IMR-90 (cell line): ENCODE results near the gene MYADML2. TPM values are rescaled to one million over a fixed set of nuclear protein-coding genes. Genes with fewer than 3 reads are reported as not detected.
A peak's percentile ranks its signal among the peaks of the same experiment; 100 is the strongest.

Experiments
- ATAC-seq: fragments of 200-7000 bp; cut with Tn5 transposase; 2 replicates; pipeline ENCODE4 v1.9.1; 2020; ENCODE audit warnings: low read depth, mild to moderate bottlenecking, moderate library complexity
- BruUV-seq: library from RNA; stranded (reverse); fragments of 400-500 nt; replicated peaks from 2 replicates; lab custom pipeline; 2021; lab: Mats Ljungman, UMichigan
- CTCF ChIA-PET: fragments of 300-600 bp; formaldehyde crosslinking; extraction: SDS; loops from one replicate; lab custom pipeline; 2021; ENCODE audit warnings: antibody characterized with exemption; lab: Yijun Ruan, JAX
- POLR2A ChIA-PET: fragments of 300-600 bp; sonication (Branson Sonifier 250); formaldehyde crosslinking; loops from one replicate; lab custom pipeline; 2022; ENCODE audit warnings: antibody characterized with exemption; ENCODE audit not compliant: unreplicated experiment; lab: Charles Lee
- DNase-seq: peaks from one replicate; pipeline ENCODE4 v3.0.0; 2013
- H2AFZ ChIP-seq: replicated peaks from 2 replicates; pipeline ENCODE3; 2013; ENCODE audit warnings: low read length, mild to moderate bottlenecking; ENCODE audit not compliant: poor library complexity
- H2AK5ac ChIP-seq: 2 replicates; pipeline ENCODE4 v1.6.1; 2013; ENCODE audit warnings: low read depth, low read length, inconsistent platforms
- H2AK9ac ChIP-seq: replicated peaks from 2 replicates; pipeline ENCODE3; 2013; ENCODE audit warnings: mild to moderate bottlenecking, low read depth, low read length, moderate library complexity; ENCODE audit not compliant: poor library complexity
- H2BK120ac ChIP-seq: 2 replicates; pipeline ENCODE4 v1.6.1; 2013; ENCODE audit warnings: low read depth, low read length, inconsistent platforms
- H2BK15ac ChIP-seq: 3 replicates; pipeline ENCODE4 v1.6.1; 2013; ENCODE audit warnings: low read depth, low read length, inconsistent platforms
- H2BK20ac ChIP-seq: 2 replicates; pipeline ENCODE4 v1.6.1; 2013; ENCODE audit warnings: low read depth, mild to moderate bottlenecking, inconsistent platforms, low read length, moderate library complexity
- H2BK5ac ChIP-seq: 2 replicates; pipeline ENCODE4 v1.6.1; 2013; ENCODE audit warnings: mild to moderate bottlenecking, low read depth, low read length, inconsistent platforms; ENCODE audit not compliant: poor library complexity, severe bottlenecking
- H3K14ac ChIP-seq: replicated peaks from 2 replicates; pipeline ENCODE4 v1.6.1; 2013; ENCODE audit warnings: low read depth, low read length, inconsistent platforms
- H3K18ac ChIP-seq: 2 replicates; pipeline ENCODE4 v1.6.1; 2013; ENCODE audit warnings: low read depth, low read length, control low read depth
- H3K23ac ChIP-seq: 2 replicates; pipeline ENCODE4 v1.6.1; 2013; ENCODE audit warnings: low read depth, low read length, inconsistent platforms
- H3K27ac ChIP-seq: 2 replicates; pipeline ENCODE4 v1.5.1; 2013; ENCODE audit warnings: mild to moderate bottlenecking, control low read depth, low read length; ENCODE audit not compliant: insufficient read depth
- H3K27me3 ChIP-seq: 2 replicates; pipeline ENCODE4 v1.6.1; 2013; ENCODE audit warnings: low read length; ENCODE audit not compliant: control insufficient read depth, insufficient read depth
- H3K36me3 ChIP-seq: 2 replicates; pipeline ENCODE4 v1.6.1; 2013; ENCODE audit warnings: low read length, mixed read lengths; ENCODE audit not compliant: control insufficient read depth, insufficient read depth
- H3K4ac ChIP-seq: 2 replicates; pipeline ENCODE4 v1.6.1; 2013; ENCODE audit warnings: low read depth, low read length, inconsistent platforms
- H3K4me1 ChIP-seq: 2 replicates; pipeline ENCODE4 v1.6.1; 2013; ENCODE audit warnings: low read length, mixed read lengths; ENCODE audit not compliant: control insufficient read depth, insufficient read depth
- H3K4me2 ChIP-seq: 2 replicates; pipeline ENCODE4 v1.6.1; 2013; ENCODE audit warnings: low read depth, mild to moderate bottlenecking, control low read depth, low read length, moderate library complexity
- H3K4me3 ChIP-seq: 2 replicates; pipeline ENCODE4 v1.5.1; 2013; ENCODE audit warnings: low read depth, mild to moderate bottlenecking, control low read depth, low read length, moderate library complexity; ENCODE audit not compliant: insufficient read depth
- H3K56ac ChIP-seq: 2 replicates; pipeline ENCODE4 v1.6.1; 2013; ENCODE audit warnings: low read length, inconsistent platforms; ENCODE audit not compliant: insufficient read depth; ENCODE audit errors: extremely low read depth
- H3K79me1 ChIP-seq, 2 experiments: 2 replicates each; pipeline ENCODE4 v1.6.1; 2013; ENCODE audit warnings: low read length in 2 of 2, inconsistent platforms in 1 of 2, low read depth in 1 of 2
- H3K9ac ChIP-seq: 2 replicates; pipeline ENCODE4 v1.6.1; 2013; ENCODE audit warnings: low read depth, low read length, control low read depth
- H3K9me1 ChIP-seq: 2 replicates; pipeline ENCODE4 v1.6.1; 2013; ENCODE audit warnings: low read length, inconsistent platforms; ENCODE audit not compliant: insufficient read depth
- H3K9me3 ChIP-seq: 2 replicates; pipeline ENCODE4 v1.6.1; 2013; ENCODE audit warnings: low read length; ENCODE audit not compliant: control insufficient read depth, insufficient read depth
- H4K20me1 ChIP-seq: 2 replicates; pipeline ENCODE4 v1.6.1; 2013; ENCODE audit warnings: low read length, inconsistent platforms; ENCODE audit not compliant: insufficient read depth
- H4K5ac ChIP-seq: 2 replicates; pipeline ENCODE4 v1.6.1; 2013; ENCODE audit warnings: mild to moderate bottlenecking, low read depth, low read length, control low read depth
- H4K8ac ChIP-seq, 2 experiments: 2 replicates each; pipeline ENCODE4 v1.6.1; 2013; ENCODE audit warnings: low read depth in 2 of 2, low read length in 2 of 2, control low read depth in 1 of 2, inconsistent platforms in 1 of 2
- H4K91ac ChIP-seq: 2 replicates; pipeline ENCODE4 v1.6.1; 2013; ENCODE audit warnings: low read depth, low read length, inconsistent platforms; ENCODE audit not compliant: insufficient read depth
- CHD1 ChIP-seq: IDR thresholded peaks from 2 replicates; pipeline ENCODE4 v1.6.1; 2012; ENCODE audit warnings: low read depth, low read length, improper control_type of control experiment
- WGBS, 2 experiments: methylation state at CpG; one replicate each; pipeline versions ENCODE4 v1.1.5 to v1.1.7; 2013; ENCODE audit warnings: missing lambda C conversion rate in 2 of 2; ENCODE audit not compliant: insufficient read length in 1 of 2; ENCODE audit errors: extremely low coverage in 2 of 2; 5-methylcytosine and 5-hydroxymethylcytosine counted together
- dilution Hi-C: fragments of 300-500 bp; cut with HindIII; formaldehyde crosslinking; loops from one replicate; pipeline ENCODE4 v1.14.3; 2018; ENCODE audit warnings: low sequenced_read_pairs; ENCODE audit not compliant: unreplicated experiment
- in situ Hi-C: fragments of 300-500 bp; cut with MboI; formaldehyde crosslinking; loops from 3 replicates; pipeline ENCODE4 v1.14.3; 2019; ENCODE audit warnings: low sequenced_read_pairs, inconsistent platforms, mixed read lengths
- intact Hi-C: fragments of 100-400 bp; cut with micrococcal nuclease; formaldehyde crosslinking; loops from 2 replicates; pipeline ENCODE4 v1.10.0; 2022
- polyA plus RNA-seq, 3 experiments: library from polyadenylated mRNA; depleted of rRNA; stranded (reverse); fragments of >200 nt; gene quantifications; 2 replicates each; pipeline ENCODE4 v1.2.3, GENCODE V29; 2012; ENCODE audit warnings: low replicate concordance in 1 of 3
- total RNA-seq: library from RNA; depleted of rRNA; stranded (reverse); fragments of >200 nt; gene quantifications from 2 replicates; pipeline ENCODE4 v1.2.3, GENCODE V29; 2012
- TF ChIP-seq, protein P1 (sequence below): fragments of 150-350 bp; IDR thresholded peaks from 2 replicates; pipeline ENCODE4 v1.6.1; 2016; ENCODE audit warnings: low read depth, mild to moderate bottlenecking, low read length, moderate library complexity, borderline replicate concordance

MYADML2 gene
- total and polyA plus RNA-seq, 2 of the 4 experiments (the other 2 are of a cell fraction) = not detected

DNA sequence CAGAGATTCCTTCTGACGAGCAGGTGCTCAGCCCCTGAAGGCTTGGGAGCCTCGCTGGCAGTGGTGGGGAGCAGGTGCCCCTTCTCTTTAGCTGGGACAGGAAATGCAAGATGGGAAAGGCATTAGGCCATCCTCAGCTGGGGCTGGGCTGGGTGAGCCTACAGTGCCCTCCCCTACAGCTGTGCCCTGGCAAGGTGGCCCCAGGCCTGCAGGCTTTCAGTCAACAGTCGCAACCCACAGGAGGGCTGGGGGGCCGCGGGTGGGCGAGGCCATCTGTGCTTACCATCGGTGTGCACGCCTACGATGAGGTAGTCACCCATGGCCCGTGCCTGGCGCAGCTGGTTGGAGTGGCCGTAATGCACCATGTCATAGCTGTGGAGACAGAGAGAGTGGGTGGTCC is 37.8 kb downstream of the MYADML2 start:
- H3K27ac ChIP-seq = no peak overlapping the region
- H3K23ac ChIP-seq = no peak overlapping the region
- H2BK5ac ChIP-seq = no peak overlapping the region
- ChIA-PET POLR2A (no interaction called here), CTCF (no interaction called here)
- H4K20me1 ChIP-seq = peaks cover 14% of the 10 kb centered on the region
- no peaks in the 10 kb centered on the region for H3K27me3 ChIP-seq
- H3K56ac ChIP-seq = no peak overlapping the region
- H4K91ac ChIP-seq = no peak overlapping the region
- no peak overlapping the region for H2AFZ ChIP-seq
- peaks cover 34% of the 10 kb centered on the region for H3K36me3 ChIP-seq
- intact Hi-C loops = no loop called here
- no peak overlapping the region for H3K4me2 ChIP-seq
- H3K4ac ChIP-seq = no peak overlapping the region
- TF ChIP-seq, protein P1, sequence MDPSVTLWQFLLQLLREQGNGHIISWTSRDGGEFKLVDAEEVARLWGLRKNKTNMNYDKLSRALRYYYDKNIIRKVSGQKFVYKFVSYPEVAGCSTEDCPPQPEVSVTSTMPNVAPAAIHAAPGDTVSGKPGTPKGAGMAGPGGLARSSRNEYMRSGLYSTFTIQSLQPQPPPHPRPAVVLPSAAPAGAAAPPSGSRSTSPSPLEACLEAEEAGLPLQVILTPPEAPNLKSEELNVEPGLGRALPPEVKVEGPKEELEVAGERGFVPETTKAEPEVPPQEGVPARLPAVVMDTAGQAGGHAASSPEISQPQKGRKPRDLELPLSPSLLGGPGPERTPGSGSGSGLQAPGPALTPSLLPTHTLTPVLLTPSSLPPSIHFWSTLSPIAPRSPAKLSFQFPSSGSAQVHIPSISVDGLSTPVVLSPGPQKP = no peak
- TF ChIP-seq CHD1 = no peak
- H3K9me3 ChIP-seq = no peaks in the 10 kb centered on the region
- in situ Hi-C loops = no loop called here
- H3K79me1 ChIP-seq = peaks cover 0 to 22% of the 10 kb centered on the region in 2 experiments; a peak in 3 of 4 replicates
- 98% methylated on average over 7 of the region's 12 CpGs; no CpG with 5 or more reads in 1 of the 2 experiments for WGBS, 2 experiments
- no peak overlapping the region for H4K8ac ChIP-seq
- no TSS peak for BruUV-seq
- no peak for ATAC-seq
- no peak overlapping the region for H2BK15ac ChIP-seq
- dilution Hi-C loops = no loop called here
- no peak for DNase-seq
- H3K9me1 ChIP-seq = 0 out of 2 replicates have a peak, but pooled peaks cover 4% of the 10 kb centered on the region
- H3K18ac ChIP-seq = no peak overlapping the region
- no peak overlapping the region for H2AK5ac ChIP-seq
- no peak overlapping the region for H2BK120ac ChIP-seq
- no peak overlapping the region for H3K14ac ChIP-seq
- H3K9ac ChIP-seq = no peak overlapping the region
- H3K4me1 ChIP-seq = peaks cover 5% of the 10 kb centered on the region
- no peak overlapping the region for H2BK20ac ChIP-seq
- H2AK9ac ChIP-seq = peak overlapping the region; percentile 35
- no peak overlapping the region for H4K5ac ChIP-seq
- no peak overlapping the region for H3K4me3 ChIP-seq
